HG02981 (cell line): ENCODE results near the gene ARHGEF9.
"Not testable (repeated sequence)": the region's sequence is repeated elsewhere in the genome, so short reads cannot be mapped to it uniquely, and the experiment has no call there.

ENCODE experiments used
- ATAC-seq: cut with Tn5 transposase; IDR thresholded peaks from one replicate; pipeline ENCODE4 v1.9.1; 2021; ENCODE audit warnings: mild to moderate bottlenecking, moderate library complexity; ENCODE audit not compliant: unreplicated experiment

Gene ARHGEF9

DNA sequence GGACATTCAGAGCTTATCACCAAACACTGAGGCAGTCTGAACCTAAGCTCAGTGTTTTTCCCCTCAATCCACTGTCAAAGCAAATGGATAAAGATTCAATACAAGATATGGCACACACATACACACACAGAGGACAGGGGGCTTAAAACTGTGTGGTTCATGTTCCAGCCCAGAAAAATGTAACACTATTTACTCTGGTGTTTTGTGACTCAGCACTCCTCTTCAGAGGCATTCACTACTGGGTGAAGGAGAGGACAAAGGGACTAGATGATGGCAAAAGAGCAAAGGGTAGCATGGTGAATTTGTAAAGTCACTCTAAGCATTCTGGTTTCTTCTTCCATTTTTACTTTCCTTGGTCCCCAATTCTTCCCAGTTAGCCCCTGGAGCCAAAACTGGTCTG is 120.3 kb downstream of the ARHGEF9 start:
- ATAC-seq, result no peak

DNA sequence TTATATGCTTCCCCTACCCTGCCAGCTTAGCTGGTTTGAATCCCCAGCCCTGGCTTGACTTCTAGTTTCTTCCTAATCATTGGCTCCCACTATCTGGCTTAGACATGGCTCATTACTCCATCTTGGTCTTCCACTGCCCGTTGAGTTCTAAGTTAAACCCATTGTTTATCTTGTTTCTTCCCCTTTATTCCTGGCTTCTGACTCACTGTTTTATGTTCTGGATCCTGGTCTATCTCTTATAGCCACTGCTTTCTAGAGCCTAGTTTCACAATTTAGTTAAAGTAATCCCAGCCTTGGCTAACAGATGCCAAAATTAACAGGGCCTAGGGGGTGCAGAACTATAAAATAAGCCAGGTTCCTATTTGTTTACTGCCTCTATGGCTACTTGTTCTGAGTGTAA is 120.9 kb downstream of the ARHGEF9 start:
- no peak for ATAC-seq

DNA sequence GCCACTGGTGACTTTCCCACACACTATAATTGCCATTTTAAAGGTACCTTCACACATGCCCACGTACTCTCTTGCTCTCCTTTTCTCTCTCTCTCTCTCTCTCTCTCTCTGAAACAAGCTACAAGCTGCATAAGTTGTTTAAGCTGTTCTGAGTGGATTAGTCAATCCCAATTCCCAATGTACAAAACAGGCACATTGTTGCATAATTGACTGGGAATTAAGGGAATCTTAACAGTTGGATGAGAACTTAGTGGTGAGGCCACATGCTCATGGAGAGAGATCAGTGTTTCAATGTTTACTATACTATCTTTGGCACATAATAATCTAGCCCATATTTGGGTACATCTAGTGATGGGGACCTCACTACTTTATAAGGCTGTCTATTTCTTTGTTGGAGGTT is 123.3 kb downstream of the ARHGEF9 start:
- no peak for ATAC-seq

DNA sequence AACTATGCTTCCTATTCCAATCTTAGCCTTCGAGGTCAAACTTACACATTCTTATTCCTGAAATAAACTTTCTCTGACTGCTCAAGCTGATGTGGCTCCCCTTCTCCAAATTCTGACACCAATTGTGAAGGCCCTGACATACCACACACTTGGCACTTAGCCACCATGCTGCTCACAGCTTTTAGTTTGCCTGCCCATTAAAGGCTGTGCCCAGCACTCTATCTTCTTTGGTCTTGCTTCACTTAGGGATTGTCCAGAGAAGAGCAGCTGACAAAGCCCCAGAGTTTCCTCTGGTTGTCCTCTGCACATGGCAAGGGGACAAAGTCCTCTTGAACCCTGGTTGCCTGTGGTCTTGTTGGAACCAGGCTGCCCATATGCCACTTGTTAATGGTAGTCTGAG is 126.1 kb downstream of the ARHGEF9 start:
- no peak for ATAC-seq

DNA sequence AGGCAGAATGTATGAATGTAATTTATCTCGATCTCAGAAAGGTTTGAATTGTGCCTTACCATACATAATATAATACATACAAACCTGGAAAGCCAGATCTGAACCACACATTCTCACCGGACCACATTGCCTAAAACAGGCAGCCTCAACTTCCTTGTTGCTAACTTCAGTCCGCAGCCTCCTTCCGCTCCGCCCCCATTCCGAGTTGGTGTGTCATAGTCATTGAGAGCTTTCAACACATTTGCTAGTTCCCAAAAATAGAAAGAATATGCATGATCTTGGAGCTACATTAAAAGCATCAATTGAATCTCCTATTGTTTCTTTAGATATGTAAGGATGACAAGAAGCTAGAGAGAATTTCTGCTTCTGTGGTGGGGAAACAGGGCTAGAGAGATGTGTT is 127.2 kb downstream of the ARHGEF9 start:
- ATAC-seq, result no peak

DNA sequence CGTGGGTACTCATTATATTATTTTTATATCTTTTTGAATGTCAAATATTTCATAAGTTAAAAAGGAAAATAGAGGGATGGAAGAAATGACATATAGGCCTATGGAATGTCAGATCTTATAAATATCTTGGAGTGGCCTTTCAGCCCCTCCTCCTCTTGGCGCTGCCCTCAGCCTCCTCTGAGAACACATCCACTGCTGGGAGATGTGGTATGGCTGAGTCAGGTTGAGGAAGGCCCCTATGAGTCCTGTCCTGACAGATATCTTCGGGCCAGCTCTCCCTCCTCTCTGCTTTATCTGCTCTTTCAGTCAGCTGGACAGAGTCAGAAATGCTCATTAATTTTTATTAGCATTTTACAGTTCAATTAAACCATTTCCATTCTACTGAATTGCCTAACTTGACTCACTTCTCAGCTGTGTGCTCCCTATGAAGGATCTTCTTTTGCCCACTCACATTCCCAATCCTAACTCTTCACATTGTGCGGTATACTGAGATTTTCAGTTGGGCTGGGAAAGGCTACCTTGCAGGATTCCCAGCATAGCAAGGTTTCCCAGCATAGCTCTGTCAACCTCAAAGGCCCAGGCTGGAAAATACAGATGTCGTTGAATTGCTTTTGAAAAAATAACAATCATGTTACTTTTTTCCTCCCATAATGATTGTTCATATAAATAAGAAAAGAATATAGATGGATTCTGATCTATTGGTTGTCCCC is 128.0 kb downstream of the ARHGEF9 start:
- ATAC-seq, result no peak

DNA sequence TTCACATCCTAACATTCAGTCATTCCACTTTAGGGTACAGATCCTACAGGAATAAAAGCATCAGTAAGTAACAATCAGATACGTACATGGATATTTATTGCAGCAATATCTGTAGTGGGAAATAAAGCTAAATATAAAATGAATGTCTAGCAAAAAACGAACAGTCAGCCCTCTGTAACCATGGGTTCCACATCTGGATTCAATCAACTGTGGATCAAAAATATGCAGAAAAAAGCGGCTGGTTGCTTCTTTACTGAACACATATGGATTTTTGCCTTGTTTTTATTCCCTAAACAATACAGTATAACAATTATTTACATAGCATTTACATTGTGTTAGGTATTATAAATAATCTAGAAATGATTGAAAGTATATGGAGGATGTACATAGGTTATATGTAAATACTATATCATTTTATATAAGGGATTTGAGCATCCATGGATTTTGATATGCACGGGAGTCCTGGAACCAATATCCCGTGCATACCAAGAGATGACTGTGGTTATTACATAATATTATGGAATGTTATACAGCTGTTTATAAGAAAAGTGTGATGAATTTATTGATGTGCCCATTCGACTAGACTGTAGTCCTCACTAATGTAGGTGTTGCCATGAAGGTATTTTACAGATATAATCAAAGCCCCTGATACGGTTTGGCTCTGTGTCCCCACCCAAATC is 132.8 kb downstream of the ARHGEF9 start:
- no peak for ATAC-seq

DNA sequence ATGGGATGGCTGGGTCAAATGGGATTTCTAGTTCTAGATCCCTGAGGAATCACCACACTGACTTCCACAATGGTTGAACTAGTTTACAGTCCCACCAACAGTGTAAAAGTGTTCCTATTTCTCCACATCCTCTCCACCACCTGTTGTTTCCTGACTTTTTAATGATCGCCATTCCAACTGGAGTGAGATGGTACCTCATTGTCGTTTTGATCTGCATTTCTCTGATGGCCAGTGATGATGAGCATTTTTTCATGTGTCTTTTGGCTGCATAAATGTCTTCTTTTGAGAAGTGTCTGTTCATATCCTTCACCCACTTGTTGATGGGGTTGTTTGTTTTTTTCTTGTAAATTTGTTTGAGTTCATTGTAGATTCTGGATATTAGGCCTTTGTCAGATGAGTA is 139.3 kb downstream of the ARHGEF9 start:
- ATAC-seq, result not testable (repeated sequence)

DNA sequence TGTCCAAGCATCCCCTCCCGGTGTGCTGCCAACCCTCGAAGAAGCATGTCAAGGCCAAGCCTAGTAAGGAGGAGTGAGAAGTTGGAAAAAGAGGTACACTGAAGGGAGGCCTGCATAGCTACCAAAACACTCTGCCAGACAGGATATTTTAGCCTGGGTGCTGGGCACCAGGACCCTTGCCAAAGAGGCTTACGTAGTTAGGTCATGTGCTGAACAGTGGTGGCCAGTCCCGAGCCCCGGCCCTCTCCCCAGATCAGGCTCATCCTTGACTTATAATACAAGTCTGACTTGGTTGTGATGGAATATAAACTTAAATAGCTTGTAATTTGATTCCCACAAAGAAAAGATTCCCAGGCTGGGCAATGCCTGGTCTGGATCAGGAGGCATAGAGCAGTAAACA is 149.3 kb downstream of the ARHGEF9 start:
- no peak for ATAC-seq

DNA sequence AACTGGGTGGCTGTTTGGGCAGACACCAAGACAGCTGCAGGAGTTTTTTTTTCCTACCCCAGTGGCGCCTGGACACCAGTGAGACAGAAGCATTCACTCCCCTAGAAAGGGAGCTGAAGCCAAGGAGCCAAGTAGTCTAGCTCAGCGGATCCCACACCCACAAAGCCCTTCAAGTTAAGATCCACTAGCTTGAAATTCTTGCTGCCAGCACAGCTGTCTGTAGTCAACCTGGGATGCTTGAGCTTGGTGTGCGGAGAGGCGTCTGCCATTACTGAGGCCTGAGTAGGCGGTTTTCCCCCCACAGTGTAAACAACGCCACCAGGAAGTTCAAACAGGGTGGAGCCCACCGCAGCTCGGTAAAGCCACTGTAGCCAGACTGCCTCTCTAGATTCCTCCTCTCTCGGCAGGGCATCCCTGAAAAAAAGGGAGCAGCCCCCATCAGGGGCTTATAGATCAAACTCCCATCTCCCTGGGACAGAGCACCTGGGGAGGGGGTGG is 171.4 kb downstream of the ARHGEF9 start:
- ATAC-seq, result no peak

DNA sequence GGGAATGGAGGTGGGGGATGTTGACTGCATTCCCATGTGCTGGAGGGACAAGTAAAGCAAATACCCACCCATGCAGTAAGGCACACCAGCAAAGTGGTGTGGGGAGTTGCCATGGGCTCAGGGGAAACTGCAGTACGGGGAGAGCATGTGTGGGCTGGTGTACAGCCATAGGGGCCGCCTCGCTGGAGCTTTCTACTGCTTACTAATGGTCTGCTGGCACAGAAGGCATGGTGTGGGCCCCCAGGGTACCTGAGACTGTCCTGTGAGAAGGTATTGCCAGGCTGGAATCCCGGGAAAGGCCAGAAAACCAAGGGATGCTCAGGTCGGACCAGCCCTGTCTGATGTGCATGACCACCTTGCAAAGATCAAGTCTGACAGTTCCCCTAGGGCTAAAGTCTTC is 199.1 kb downstream of the ARHGEF9 start:
- ATAC-seq, result no peak
